Liver (tissue), 9 donors: Measurements from ENCODE around the gene MIB2. TPM values are rescaled to one million over a fixed set of nuclear protein-coding genes. Genes with fewer than 3 reads are reported as not detected.
"Not testable (repeated sequence)": the region's sequence is repeated elsewhere in the genome, so short reads cannot be mapped to it uniquely, and the experiment has no call there.

Source experiments
- DNase-seq: peaks from one replicate; pipeline ENCODE4 v3.0.0-alpha.2; 2017; ENCODE audit warnings: low spot score
- H3K27ac ChIP-seq, 2 donors: one replicate each; pipeline ENCODE4 v1.7.0; 2013; ENCODE audit warnings: inconsistent platforms in 2 of 2, low read length in 2 of 2, control low read depth in 1 of 2, low read depth in 1 of 2, mild to moderate bottlenecking in 1 of 2
- H3K27me3 ChIP-seq, 4 donors: one replicate each; pipeline versions ENCODE4 v1.6.1 to v1.7.0; 2013; ENCODE audit warnings: low read length in 3 of 4, inconsistent platforms in 1 of 4, mild to moderate bottlenecking in 1 of 4, moderate library complexity in 1 of 4; ENCODE audit not compliant: control insufficient read depth in 4 of 4, insufficient read depth in 4 of 4
- H3K36me3 ChIP-seq, 4 donors: one replicate each; pipeline versions ENCODE4 v1.6.1 to v1.7.0; 2013; ENCODE audit warnings: low read length in 3 of 4, mild to moderate bottlenecking in 3 of 4, low read depth in 1 of 4, moderate library complexity in 1 of 4; ENCODE audit not compliant: control insufficient read depth in 4 of 4, insufficient read depth in 3 of 4
- H3K4me1 ChIP-seq, 4 donors: one replicate each; pipeline versions ENCODE4 v1.6.1 to v1.7.0; 2013; ENCODE audit warnings: low read length in 3 of 4, mild to moderate bottlenecking in 3 of 4, moderate library complexity in 1 of 4; ENCODE audit not compliant: control insufficient read depth in 4 of 4, insufficient read depth in 4 of 4
- H3K4me3 ChIP-seq, 3 donors: one replicate each; pipeline versions ENCODE4 v1.6.1 to v1.7.0; 2013; ENCODE audit warnings: low read length in 3 of 3, control low read depth in 1 of 3, low read depth in 1 of 3, mild to moderate bottlenecking in 1 of 3
- H3K9ac ChIP-seq, 2 donors: one replicate each; pipeline ENCODE4 v1.7.0; 2013; ENCODE audit warnings: low read length in 2 of 2, mild to moderate bottlenecking in 2 of 2, moderate library complexity in 2 of 2, control low read depth in 1 of 2, low read depth in 1 of 2
- H3K9me3 ChIP-seq, 4 donors: one replicate each; pipeline versions ENCODE4 v1.6.1 to v1.7.0; 2013; ENCODE audit warnings: low read length in 3 of 4; ENCODE audit not compliant: control insufficient read depth in 4 of 4
- EGR1 ChIP-seq, 2 donors: IDR thresholded peaks; 2 replicates each; pipeline ENCODE4 v1.6.1; 2016 to 2018; ENCODE audit warnings: antibody characterized with exemption in 2 of 2, low read depth in 2 of 2
- GABPA ChIP-seq, 2 donors: IDR thresholded peaks in 1 of 2; conservative IDR thresholded peaks in 1 of 2; 2 replicates each; pipeline ENCODE4 v1.6.1; 2016; ENCODE audit warnings: antibody characterized with exemption in 2 of 2, mild to moderate bottlenecking in 1 of 2, moderate library complexity in 1 of 2
- NR2F2 ChIP-seq: IDR thresholded peaks from 2 replicates; pipeline ENCODE4 v1.6.1; 2016; ENCODE audit warnings: antibody characterized with exemption
- RAD21 ChIP-seq, 2 donors: IDR thresholded peaks; 2 replicates each; pipeline ENCODE4 v1.6.1; 2016; ENCODE audit warnings: antibody characterized with exemption in 2 of 2, mild to moderate bottlenecking in 2 of 2
- RXRA ChIP-seq, 2 donors: IDR thresholded peaks; 2 replicates each; pipeline ENCODE4 v1.6.1; 2017 to 2018; ENCODE audit warnings: antibody characterized with exemption in 2 of 2, mild to moderate bottlenecking in 1 of 2
- SP1 ChIP-seq: IDR thresholded peaks from 2 replicates; pipeline ENCODE4 v1.6.1; 2018; ENCODE audit warnings: antibody characterized with exemption, mild to moderate bottlenecking
- WGBS: extraction: QIAGEN DNeasy Blood & Tissue Kit; methylation state at CpG from one replicate; pipeline ENCODE4 v1.1.7; 2013; 5-methylcytosine and 5-hydroxymethylcytosine counted together
- polyA plus RNA-seq, 2 donors: library from polyadenylated mRNA; stranded (reverse) in 1 of 2; unstranded in 1 of 2; fragments of 200-250 nt in 1 of 2; fragments of >200 nt in 1 of 2; fragmentation: Nextera tagmentation in 1 of 2; extraction: Ambion mirVana in 1 of 2; gene quantifications; one replicate each; pipeline versions ENCODE4 v1.2.1 to v1.2.3, GENCODE V29; 2013 to 2015
- total RNA-seq, 2 donors: library from RNA; depleted of rRNA; stranded (reverse); fragments of >200 nt; gene quantifications; one replicate each; pipeline ENCODE4 v1.2.3, GENCODE V29; 2014
- TF ChIP-seq, protein P1 (sequence below): IDR thresholded peaks from 2 replicates; pipeline ENCODE4 v1.6.1; 2016; ENCODE audit warnings: antibody characterized with exemption
- donor health status: healthy.
- donor health status: healthy.
- donor health status: healthy.
- donor health status: healthy.
- donor health status: healthy.

Gene MIB2
- total and polyA plus RNA-seq, 4 donors: 9.8 to 33.0 (median 19.2) TPM

DNA sequence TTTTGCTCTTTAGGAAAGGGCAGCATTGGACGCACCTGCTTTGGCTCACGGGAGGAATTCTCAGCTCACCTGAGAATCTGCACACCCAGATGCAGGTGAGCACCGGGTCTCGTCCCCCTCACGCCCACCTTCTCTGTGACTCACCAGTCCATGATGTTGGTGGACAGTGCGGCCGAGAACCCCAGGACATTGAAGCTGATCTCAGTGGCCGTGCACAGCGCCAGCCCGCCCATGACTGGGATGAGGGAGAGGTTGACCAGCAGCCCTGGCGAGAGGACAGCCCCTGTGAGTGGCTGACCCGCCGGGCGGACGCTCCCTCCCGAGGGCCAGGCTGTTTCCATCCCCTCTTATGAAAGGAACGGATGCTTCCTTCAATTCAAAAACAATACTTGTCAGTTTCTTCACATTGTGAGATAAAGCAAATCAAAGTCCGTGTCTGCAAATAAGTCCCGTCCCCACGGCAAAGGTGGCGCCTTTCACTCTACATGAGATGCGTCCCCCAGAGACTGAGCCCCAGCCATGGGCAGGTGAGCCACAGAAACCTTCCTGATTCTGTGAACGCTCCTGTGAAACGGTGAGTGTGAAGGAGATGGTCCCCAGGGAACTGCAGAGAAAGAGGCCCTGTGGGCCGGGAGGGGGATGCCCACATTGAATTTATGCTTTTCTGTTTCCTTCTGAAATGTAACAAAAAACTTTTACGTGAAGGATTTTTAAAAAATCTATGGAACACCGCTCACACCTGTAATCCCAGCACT lies 56.2 kb downstream of the MIB2 start (continued):
- TF ChIP-seq, protein P1, sequence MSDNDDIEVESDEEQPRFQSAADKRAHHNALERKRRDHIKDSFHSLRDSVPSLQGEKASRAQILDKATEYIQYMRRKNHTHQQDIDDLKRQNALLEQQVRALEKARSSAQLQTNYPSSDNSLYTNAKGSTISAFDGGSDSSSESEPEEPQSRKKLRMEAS: no peak
- TF ChIP-seq NR2F2 (no peak), GABPA (IDR thresholded peaks at IDR 0.05 in 1 of 2, conservative IDR thresholded peaks at IDR 0.05 in 1 of 2) (no peak), RAD21 (IDR thresholded peaks at IDR 0.05) (no peak)

DNA sequence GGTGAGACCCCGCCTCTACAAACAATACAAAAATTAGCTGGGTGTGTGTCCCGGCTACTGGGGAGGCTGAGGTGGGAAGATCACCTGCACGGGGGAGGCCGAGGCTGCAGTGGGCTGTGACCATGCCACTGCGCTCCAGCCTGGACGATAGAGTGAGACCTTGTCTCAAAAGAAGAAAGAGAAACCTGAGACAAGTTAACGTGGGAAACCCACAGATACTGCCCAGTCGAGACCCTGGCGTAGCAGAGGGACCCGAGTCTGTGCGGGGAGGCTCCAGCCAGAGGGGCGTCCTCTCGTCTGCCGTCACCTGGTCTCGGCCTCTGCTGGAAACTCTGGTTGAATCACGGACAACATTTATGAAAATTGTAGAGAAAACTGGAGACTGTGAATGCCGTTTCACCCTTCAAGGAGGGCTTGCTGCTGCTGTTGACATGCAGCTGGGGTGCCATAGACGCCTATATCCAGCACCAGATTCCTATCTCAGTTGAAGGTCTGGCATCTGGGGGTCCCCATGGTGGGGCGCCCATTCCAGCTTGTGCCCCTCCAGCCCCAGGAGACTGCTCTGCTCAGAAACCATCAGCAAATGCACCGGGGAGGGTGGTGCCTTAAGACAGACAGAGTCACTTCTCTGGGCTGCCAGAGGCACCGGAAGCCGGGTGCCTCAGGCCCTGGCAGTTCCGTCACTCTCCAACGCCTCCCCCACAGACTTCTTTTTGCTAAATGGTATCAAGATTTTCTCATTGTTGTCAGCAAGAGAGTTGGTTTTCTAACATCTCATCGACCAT lies 57.1 kb downstream of the MIB2 start:
- Histone ChIP-seq H3K36me3 (peaks cover 5 to 34% (median 23%) of the 10 kb centered on the region in 4 donors), H3K4me1 (no peaks in the 10 kb centered on the region), H3K4me3 (no peak overlapping the region), H3K27ac (no peak overlapping the region), H3K27me3 (no peaks in the 10 kb centered on the region), H3K9me3 (no peaks in the 10 kb centered on the region), H3K9ac (no peak overlapping the region)
- TF ChIP-seq NR2F2 (no peak), SP1 (no peak), RXRA (IDR thresholded peaks at IDR 0.05) (no peak), EGR1 (IDR thresholded peaks at IDR 0.05; ENCODE audit: low read depth in 2 of 2) (no peak)
- no peak for DNase-seq
- 95% methylated on average over 25 of the region's 25 CpGs for WGBS

DNA sequence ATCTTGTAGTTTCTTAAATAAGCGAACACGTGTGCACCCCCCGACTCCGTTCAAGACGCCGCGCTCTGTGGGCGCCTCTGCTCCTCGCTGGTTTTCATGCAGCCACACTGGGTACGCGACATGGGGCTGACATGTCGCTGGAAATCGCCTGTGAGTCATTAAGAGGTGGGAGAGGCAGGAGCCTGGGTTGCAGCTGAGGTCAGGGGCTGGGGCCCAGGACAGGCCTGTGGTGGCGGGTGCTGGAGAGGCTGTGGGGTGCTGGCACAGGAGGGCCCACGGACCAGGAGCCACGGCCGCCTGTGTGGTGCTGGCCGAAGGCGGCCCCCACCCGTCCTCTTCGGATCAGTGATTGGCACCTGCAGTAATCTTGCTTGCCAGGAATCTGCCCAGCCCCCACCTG lies 59.5 kb downstream of the MIB2 start:
- not testable (repeated sequence) for DNase-seq

DNA sequence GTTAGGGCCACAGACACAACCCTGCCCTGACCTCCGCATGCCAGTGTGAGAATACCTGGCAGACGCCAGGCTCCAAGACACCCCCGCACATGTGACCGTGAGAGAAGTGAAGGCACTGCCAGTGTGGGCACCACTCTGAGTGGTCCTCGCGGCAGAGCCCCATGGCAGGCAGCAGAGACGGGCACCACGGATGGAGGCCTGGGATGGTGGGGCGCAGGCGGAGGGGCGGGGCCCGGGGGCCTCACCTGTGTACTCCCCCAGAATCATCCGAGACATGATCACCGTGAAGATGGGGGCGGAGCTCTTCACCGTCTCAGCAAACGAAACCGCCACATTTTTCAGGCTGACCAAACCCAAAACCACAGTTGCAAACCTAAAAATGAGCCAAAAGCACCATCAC lies 59.9 kb downstream of the MIB2 start:
- H3K9ac ChIP-seq, H3K4me3 ChIP-seq, H3K9me3 ChIP-seq, H3K27me3 ChIP-seq, DNase-seq, H3K27ac ChIP-seq: not testable (repeated sequence)
- peaks cover 6 to 19% (median 14%) of the 10 kb centered on the region in 4 donors for H3K4me1 ChIP-seq
- H3K36me3 ChIP-seq: peaks cover 5 to 21% (median 16%) of the 10 kb centered on the region in 4 donors
- 96% methylated on average over 15 of the region's 18 CpGs for WGBS

More for the DNA sequence above, 59.5 kb downstream of the MIB2 start:
- H3K4me1 ChIP-seq: peaks cover 6 to 19% (median 14%) of the 10 kb centered on the region in 4 donors
- H3K27ac ChIP-seq, H3K4me3 ChIP-seq, H3K9me3 ChIP-seq, H3K27me3 ChIP-seq, H3K9ac ChIP-seq: not testable (repeated sequence)
- 89% methylated on average over 21 of the region's 21 CpGs for WGBS
- peaks cover 5 to 23% (median 17%) of the 10 kb centered on the region in 4 donors for H3K36me3 ChIP-seq

DNA sequence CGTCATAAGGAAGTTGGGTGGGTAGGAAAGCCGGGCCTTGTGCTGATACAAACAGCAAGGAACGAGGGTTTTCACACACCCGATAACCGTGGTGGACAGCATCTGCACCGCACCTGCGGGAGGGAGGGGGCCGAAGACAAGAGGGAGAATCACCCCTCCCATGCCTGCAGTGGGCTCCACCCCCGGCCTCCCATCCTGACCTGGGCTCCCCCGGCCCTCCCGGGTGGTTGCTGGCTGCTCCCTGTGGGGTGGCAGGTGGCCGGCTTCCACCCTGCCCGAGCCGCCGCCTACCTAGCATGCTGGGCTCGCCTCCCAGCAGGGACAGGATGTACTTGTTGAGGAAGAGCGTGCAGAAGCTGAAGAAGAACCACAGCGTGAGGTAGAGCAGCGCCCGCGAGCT lies 60.8 kb downstream of the MIB2 start:
- not testable (repeated sequence) for H3K27ac ChIP-seq, H3K9ac ChIP-seq, H3K9me3 ChIP-seq, DNase-seq, H3K27me3 ChIP-seq, H3K4me3 ChIP-seq
- 89% methylated on average over 10 of the region's 21 CpGs for WGBS
- Histone ChIP-seq H3K36me3 (peaks cover 5 to 16% (median 12%) of the 10 kb centered on the region in 4 donors), H3K4me1 (peaks cover 6 to 19% (median 14%) of the 10 kb centered on the region in 4 donors)
